PC-3 (cell line): ENCODE measurements around the gene HIPK1.

Source experiments
- CTCF ChIP-seq: fragments of 300-600 bp; sonication (generic); conservative IDR thresholded peaks from 2 replicates; pipeline ENCODE4 v1.5.1; 2017; ENCODE audit warnings: antibody characterized with exemption, low read depth, mild to moderate bottlenecking, low read length
- EZH2 ChIP-seq: fragments of 300-600 bp; sonication (generic); IDR thresholded peaks from one replicate; pipeline ENCODE4 v1.6.1; 2017; ENCODE audit warnings: antibody characterized with exemption, mild to moderate bottlenecking, low read length; ENCODE audit not compliant: unreplicated experiment
- EZH2phosphoT487 ChIP-seq: fragments of 300-600 bp; sonication (generic); IDR thresholded peaks from 2 replicates; pipeline ENCODE4 v1.6.1; 2018; ENCODE audit warnings: mild to moderate bottlenecking, antibody characterized with exemption, low read length, borderline replicate concordance

- TF ChIP-seq CTCF (no peak), EZH2 (no peak), EZH2phosphoT487 (no peak)
Measured at GRCh38 chr1:114002492-114003239, 73.5 kb downstream of the HIPK1 start.
